ENCODE results near the gene ADGRD1. TPM values are rescaled to one million over a fixed set of nuclear protein-coding genes. Genes with fewer than 3 reads are reported as not detected.

The ADGRD1 gene
- total RNA-seq, 1 experiment from 2014 or later: 0.77 TPM

DNA sequence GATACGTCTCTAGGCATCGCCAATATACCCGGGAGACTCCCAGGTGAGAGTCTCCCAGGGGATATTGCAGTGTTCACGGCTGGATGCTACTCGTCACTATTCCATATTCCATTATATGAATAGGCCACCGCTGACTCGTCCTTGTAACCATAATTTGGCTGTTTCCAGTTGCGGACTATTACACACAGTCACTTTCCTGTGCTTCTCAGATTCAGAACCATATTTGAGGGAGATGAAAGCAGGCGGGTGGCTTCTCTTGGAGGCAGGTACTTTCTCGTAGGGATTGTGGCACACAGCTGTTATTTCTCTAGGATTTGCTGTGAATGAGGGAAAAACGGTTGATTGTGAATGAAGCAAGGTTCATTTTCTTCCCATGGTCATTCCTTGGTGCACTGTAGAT, 73.0 kb downstream of the ADGRD1 start (continued):
- TF ChIP-seq, protein P1, sequence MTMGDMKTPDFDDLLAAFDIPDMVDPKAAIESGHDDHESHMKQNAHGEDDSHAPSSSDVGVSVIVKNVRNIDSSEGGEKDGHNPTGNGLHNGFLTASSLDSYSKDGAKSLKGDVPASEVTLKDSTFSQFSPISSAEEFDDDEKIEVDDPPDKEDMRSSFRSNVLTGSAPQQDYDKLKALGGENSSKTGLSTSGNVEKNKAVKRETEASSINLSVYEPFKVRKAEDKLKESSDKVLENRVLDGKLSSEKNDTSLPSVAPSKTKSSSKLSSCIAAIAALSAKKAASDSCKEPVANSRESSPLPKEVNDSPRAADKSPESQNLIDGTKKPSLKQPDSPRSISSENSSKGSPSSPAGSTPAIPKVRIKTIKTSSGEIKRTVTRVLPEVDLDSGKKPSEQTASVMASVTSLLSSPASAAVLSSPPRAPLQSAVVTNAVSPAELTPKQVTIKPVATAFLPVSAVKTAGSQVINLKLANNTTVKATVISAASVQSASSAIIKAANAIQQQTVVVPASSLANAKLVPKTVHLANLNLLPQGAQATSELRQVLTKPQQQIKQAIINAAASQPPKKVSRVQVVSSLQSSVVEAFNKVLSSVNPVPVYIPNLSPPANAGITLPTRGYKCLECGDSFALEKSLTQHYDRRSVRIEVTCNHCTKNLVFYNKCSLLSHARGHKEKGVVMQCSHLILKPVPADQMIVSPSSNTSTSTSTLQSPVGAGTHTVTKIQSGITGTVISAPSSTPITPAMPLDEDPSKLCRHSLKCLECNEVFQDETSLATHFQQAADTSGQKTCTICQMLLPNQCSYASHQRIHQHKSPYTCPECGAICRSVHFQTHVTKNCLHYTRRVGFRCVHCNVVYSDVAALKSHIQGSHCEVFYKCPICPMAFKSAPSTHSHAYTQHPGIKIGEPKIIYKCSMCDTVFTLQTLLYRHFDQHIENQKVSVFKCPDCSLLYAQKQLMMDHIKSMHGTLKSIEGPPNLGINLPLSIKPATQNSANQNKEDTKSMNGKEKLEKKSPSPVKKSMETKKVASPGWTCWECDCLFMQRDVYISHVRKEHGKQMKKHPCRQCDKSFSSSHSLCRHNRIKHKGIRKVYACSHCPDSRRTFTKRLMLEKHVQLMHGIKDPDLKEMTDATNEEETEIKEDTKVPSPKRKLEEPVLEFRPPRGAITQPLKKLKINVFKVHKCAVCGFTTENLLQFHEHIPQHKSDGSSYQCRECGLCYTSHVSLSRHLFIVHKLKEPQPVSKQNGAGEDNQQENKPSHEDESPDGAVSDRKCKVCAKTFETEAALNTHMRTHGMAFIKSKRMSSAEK (CRISPR knock-in tag; IDR thresholded peaks at IDR 0.05; ENCODE audit: borderline replicate concordance): no peak

DNA sequence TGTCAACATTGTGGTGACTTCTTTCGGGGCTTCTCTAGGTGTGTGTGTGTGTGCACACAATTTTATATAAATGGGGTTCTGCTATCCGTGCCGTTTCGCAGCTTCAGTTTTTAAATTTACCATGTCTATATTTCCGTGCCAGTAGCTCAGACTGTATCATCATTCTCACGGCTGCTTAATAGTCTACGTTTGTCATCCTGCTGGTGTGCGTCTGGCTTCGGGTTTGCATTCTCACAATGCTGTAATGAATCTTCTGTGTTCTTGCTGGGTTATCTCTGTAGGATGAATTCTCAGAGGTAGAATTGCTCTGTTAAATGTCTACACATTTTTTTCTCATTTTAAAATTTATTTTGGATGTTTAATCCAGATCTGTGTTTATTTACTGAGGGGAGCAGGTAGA, 73.6 kb downstream of the ADGRD1 start:
- CTCF ChIA-PET: interaction anchor here (1.7 kb wide), 1 partner anchor 111 kb away, joined by 5 read pairs; no protein-coding TSS in a partner anchor
- no peak overlapping the region for H3K27ac Mint-ChIP-seq
- POLR2A ChIA-PET: no interaction called here
- H3K4me3 Mint-ChIP-seq: no peak overlapping the region
- ATAC-seq (no peak), DNase-seq (ENCODE audit: low spot score) (no peak)
- no peaks in the 10 kb centered on the region for H3K9me3 Mint-ChIP-seq
- H3K36me3 Mint-ChIP-seq: no peaks in the 10 kb centered on the region
- H3K27me3 Mint-ChIP-seq (ENCODE audit: low read depth): no peaks in the 10 kb centered on the region
- no peaks in the 10 kb centered on the region for H3K4me1 Mint-ChIP-seq
- no peak for TF ChIP-seq GTF2I (CRISPR knock-in tag; conservative IDR thresholded peaks at IDR 0.05)
- TF ChIP-seq PREB (CRISPR knock-in tag; IDR thresholded peaks at IDR 0.05; ENCODE audit: borderline replicate concordance): no peak
- no peak for TF ChIP-seq ZNF232 (CRISPR knock-in tag; IDR thresholded peaks at IDR 0.05)
- no peak for TF ChIP-seq CREB1 (CRISPR knock-in tag; IDR thresholded peaks at IDR 0.05)
- no peak for TF ChIP-seq ETV6 (CRISPR knock-in tag; IDR thresholded peaks at IDR 0.05)
- no peak for TF ChIP-seq SOX15 (CRISPR knock-in tag; IDR thresholded peaks at IDR 0.05)

DNA sequence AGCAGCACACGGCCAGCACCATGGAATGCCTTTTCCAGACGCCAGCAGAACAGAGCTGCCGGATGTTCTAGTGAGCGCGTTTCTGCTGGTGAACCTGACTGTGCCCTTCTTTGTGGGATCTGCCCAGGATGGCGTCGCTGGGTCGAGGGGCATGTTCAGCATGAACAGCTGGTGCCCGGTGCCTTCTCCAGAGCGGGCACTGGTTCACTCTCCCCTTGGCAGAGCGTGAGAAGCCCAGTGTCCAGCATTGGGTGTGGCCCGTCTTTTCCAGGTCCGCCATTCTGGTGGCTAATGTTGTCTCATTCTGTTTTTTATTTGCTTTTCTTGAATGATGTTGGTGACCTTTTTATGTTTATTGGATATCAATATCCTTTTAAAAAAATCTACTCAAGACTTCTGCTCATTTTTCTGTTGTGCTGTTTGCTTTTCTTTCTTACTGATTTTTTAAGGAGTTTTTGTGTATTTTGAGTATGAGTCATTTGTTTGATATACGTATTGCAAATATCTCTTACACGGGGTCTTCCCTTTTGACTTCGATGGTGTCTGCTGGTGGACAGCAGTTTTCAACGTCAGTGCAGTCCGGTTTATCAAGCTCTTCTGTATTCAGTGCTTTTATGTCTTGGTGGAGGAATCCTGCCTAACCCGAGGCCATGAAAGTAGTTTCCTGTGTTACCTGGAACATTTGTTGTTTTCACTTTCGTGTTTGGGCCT, 74.3 kb downstream of the ADGRD1 start:
- POLR2A ChIA-PET: no interaction called here
- Mint-ChIP-seq H3K9me3 (no peaks in the 10 kb centered on the region), H3K36me3 (no peaks in the 10 kb centered on the region), H3K4me1 (no peaks in the 10 kb centered on the region), H3K4me3 (no peak overlapping the region), H3K27me3 (ENCODE audit: low read depth) (no peaks in the 10 kb centered on the region), H3K27ac (no peak overlapping the region)
- no peak for DNase-seq (ENCODE audit: low spot score)
- no peak for ATAC-seq
- CTCF ChIA-PET: interaction anchor here (1.7 kb wide), 1 partner anchor 112 kb away, joined by 5 read pairs; no protein-coding TSS in a partner anchor
- TF ChIP-seq, protein P2, sequence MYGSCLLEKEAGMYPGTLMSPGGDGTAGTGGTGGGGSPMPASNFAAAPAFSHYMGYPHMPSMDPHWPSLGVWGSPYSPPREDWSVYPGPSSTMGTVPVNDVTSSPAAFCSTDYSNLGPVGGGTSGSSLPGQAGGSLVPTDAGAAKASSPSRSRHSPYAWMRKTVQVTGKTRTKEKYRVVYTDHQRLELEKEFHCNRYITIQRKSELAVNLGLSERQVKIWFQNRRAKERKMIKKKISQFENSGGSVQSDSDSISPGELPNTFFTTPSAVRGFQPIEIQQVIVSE (CRISPR knock-in tag; IDR thresholded peaks at IDR 0.05; ENCODE audit: borderline replicate concordance): no peak
- no peak for TF ChIP-seq ZSCAN18 (CRISPR knock-in tag; IDR thresholded peaks at IDR 0.05)
- TF ChIP-seq, protein P3, sequence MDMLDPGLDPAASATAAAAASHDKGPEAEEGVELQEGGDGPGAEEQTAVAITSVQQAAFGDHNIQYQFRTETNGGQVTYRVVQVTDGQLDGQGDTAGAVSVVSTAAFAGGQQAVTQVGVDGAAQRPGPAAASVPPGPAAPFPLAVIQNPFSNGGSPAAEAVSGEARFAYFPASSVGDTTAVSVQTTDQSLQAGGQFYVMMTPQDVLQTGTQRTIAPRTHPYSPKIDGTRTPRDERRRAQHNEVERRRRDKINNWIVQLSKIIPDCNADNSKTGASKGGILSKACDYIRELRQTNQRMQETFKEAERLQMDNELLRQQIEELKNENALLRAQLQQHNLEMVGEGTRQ (CRISPR knock-in tag; IDR thresholded peaks at IDR 0.05): no peak
- TF ChIP-seq GRHL2 (CRISPR knock-in tag; IDR thresholded peaks at IDR 0.05; ENCODE audit: insufficient replicate concordance, severe bottlenecking): no peak
- no peak for TF ChIP-seq TEAD1 (CRISPR knock-in tag; IDR thresholded peaks at IDR 0.05)
- TF ChIP-seq TP53 (CRISPR knock-in tag; IDR thresholded peaks at IDR 0.05): no peak

Measured in WTC11 (cell line).